ENCODE data around the gene CLHC1.

- TF ChIP-seq CTCF (IDR thresholded peaks at IDR 0.05; ENCODE audit: low read length) (no peak), EZH2 (optimal IDR thresholded peaks at IDR 0.05; ENCODE audit: low read depth, low read length) (no peak), EZH2phosphoT487 (IDR thresholded peaks at IDR 0.05; ENCODE audit: low read length) (no peak)
These were observed 73.8 kb downstream of the CLHC1 start for GRCh38 chr2:55158111-55158814.
